GM23338 (cell line): ENCODE measurements around the gene ATP5MC2. TPM values are rescaled to one million over a fixed set of nuclear protein-coding genes. Genes with fewer than 3 reads are reported as not detected.

Experiments
- ATAC-seq: fragments of 200-7000 bp; cut with Tn5 transposase; 3 replicates; pipeline ENCODE4 v1.9.1; 2020
- DNase-seq: peaks from one replicate; pipeline ENCODE4 v3.0.0-alpha.2; 2015; ENCODE audit warnings: low spot score
- H2AFZ ChIP-seq: fragments of 200-600 bp; sonication (generic); 2 replicates; pipeline ENCODE4 v1.8.0; 2016; ENCODE audit warnings: antibody characterized with exemption, mild to moderate bottlenecking, moderate library complexity
- H3F3A ChIP-seq: fragments of 200-600 bp; sonication (generic); replicated peaks from 2 replicates; pipeline ENCODE4 v1.8.0; 2017; ENCODE audit warnings: antibody characterized with exemption, mixed run types, low read depth
- H3K27ac ChIP-seq: fragments of 200-600 bp; sonication (generic); 2 replicates; pipeline ENCODE4 v1.6.1; 2016; ENCODE audit warnings: low read depth
- H3K27me3 ChIP-seq: fragments of 200-600 bp; sonication (generic); 2 replicates; pipeline ENCODE4 v1.8.0; 2016; ENCODE audit warnings: mild to moderate bottlenecking, mixed run types, moderate library complexity; ENCODE audit not compliant: insufficient read depth
- H3K36me3 ChIP-seq: fragments of 200-600 bp; sonication (generic); 2 replicates; pipeline ENCODE4 v1.8.0; 2016; ENCODE audit warnings: mild to moderate bottlenecking; ENCODE audit not compliant: insufficient read depth
- H3K4me1 ChIP-seq: fragments of 200-600 bp; sonication (generic); 2 replicates; pipeline ENCODE4 v1.8.0; 2016; ENCODE audit warnings: mild to moderate bottlenecking, moderate library complexity; ENCODE audit not compliant: insufficient read depth
- H3K4me2 ChIP-seq: fragments of 200-600 bp; sonication (generic); 2 replicates; pipeline ENCODE4 v1.7.1; 2017; ENCODE audit warnings: mixed run types
- H3K4me3 ChIP-seq: fragments of 200-600 bp; sonication (generic); 2 replicates; pipeline ENCODE4 v1.6.1; 2016; ENCODE audit warnings: mixed run types
- H3K79me2 ChIP-seq: fragments of 200-600 bp; sonication (generic); replicated peaks from 2 replicates; pipeline ENCODE4 v1.8.0; 2017; ENCODE audit warnings: mild to moderate bottlenecking; ENCODE audit not compliant: insufficient read depth
- H3K9me2 ChIP-seq: fragments of 200-600 bp; sonication (generic); 2 replicates; pipeline ENCODE4 v1.8.0; 2017; ENCODE audit not compliant: insufficient read depth
- H4K20me1 ChIP-seq: fragments of 200-600 bp; sonication (generic); replicated peaks from 2 replicates; pipeline ENCODE4 v1.8.0; 2017; ENCODE audit warnings: mild to moderate bottlenecking; ENCODE audit not compliant: insufficient read depth
- H3K27ac Mint-ChIP-seq: 2 replicates; pipeline ENCODE4 v1.8.0; 2020; ENCODE audit warnings: inconsistent platforms, mild to moderate bottlenecking, moderate library complexity, mixed read lengths
- H3K27me3 Mint-ChIP-seq: 3 replicates; pipeline ENCODE4 v1.8.0; 2022; ENCODE audit warnings: low read depth, mild to moderate bottlenecking, moderate library complexity, mixed read lengths, inconsistent platforms; ENCODE audit not compliant: insufficient read depth, poor library complexity
- H3K36me3 Mint-ChIP-seq: 3 replicates; pipeline ENCODE4 v1.8.0; 2021; ENCODE audit warnings: low read depth, mild to moderate bottlenecking, inconsistent platforms, moderate library complexity, mixed read lengths
- H3K4me1 Mint-ChIP-seq: 3 replicates; pipeline ENCODE4 v1.8.0; 2020; ENCODE audit warnings: mild to moderate bottlenecking, inconsistent platforms, mixed read lengths
- H3K4me3 Mint-ChIP-seq: 3 replicates; pipeline ENCODE4 v1.8.0; 2021; ENCODE audit warnings: moderate library complexity, mild to moderate bottlenecking, inconsistent platforms, mixed read lengths
- H3K9me3 Mint-ChIP-seq: 3 replicates; pipeline ENCODE4 v1.8.0; 2020; ENCODE audit warnings: moderate library complexity, mild to moderate bottlenecking, inconsistent platforms, mixed read lengths
- ETS1 ChIP-seq: IDR thresholded peaks from 2 replicates; pipeline ENCODE4 v1.6.1; 2016; ENCODE audit warnings: antibody characterized with exemption
- NANOG ChIP-seq: IDR thresholded peaks from 2 replicates; pipeline ENCODE4 v1.6.1; 2016; ENCODE audit warnings: antibody characterized with exemption, borderline replicate concordance
- ZNF114 ChIP-seq: fragments of 250-450 bp; sonication (Bioruptor Pico); IDR thresholded peaks from 2 replicates; pipeline ENCODE4 v1.5.0; 2020; ENCODE audit warnings: mild to moderate bottlenecking, moderate library complexity
- ZNF331 ChIP-seq: fragments of 250-450 bp; sonication (Bioruptor Pico); IDR thresholded peaks from 2 replicates; pipeline ENCODE4 v1.5.0; 2020; ENCODE audit warnings: low read depth, mild to moderate bottlenecking, moderate library complexity
- ZNF462 ChIP-seq: fragments of 250-450 bp; sonication (Bioruptor Pico); IDR thresholded peaks from 2 replicates; pipeline ENCODE4 v1.5.0; 2020; ENCODE audit warnings: mild to moderate bottlenecking, moderate library complexity
- polyA plus RNA-seq: library from polyadenylated mRNA; unstranded; fragments of >200 nt; fragmentation: Nextera tagmentation; extraction: Ambion mirVana; gene quantifications from 2 replicates; pipeline ENCODE4 v1.2.1, GENCODE V29; 2016
- total RNA-seq: library from RNA; depleted of rRNA; stranded (reverse); fragments of >200 nt; shearing (Covaris generic); gene quantifications from 2 replicates; pipeline ENCODE4 v1.2.3, GENCODE V29; 2014

ATP5MC2 gene
- total and polyA plus RNA-seq, 2 experiments from 2014 or later = 362 to 821 TPM

GRCh38 chr12:53659571-53659981 lies 16.3 kb downstream of the ATP5MC2 start:
- Mint-ChIP-seq H3K27ac (peak overlapping the region; percentile 74; the same call in 1 of the 2 replicates), H3K4me3 (no peak overlapping the region), H3K27me3 (peaks cover 9% of the 10 kb centered on the region), H3K36me3 (peaks cover 25% of the 10 kb centered on the region), H3K9me3 (no peaks in the 10 kb centered on the region), H3K4me1 (peaks cover 18% of the 10 kb centered on the region)
- peaks cover 11% of the 10 kb centered on the region for H3F3A ChIP-seq
- H3K4me2 ChIP-seq = 0 out of 2 replicates have a peak overlapping the region, but pooled peaks have one; percentile 44
- H4K20me1 ChIP-seq = no peaks in the 10 kb centered on the region
- no peaks in the 10 kb centered on the region for H3K27me3 ChIP-seq
- H2AFZ ChIP-seq = no peak overlapping the region
- no peak overlapping the region for H3K4me3 ChIP-seq
- DNase-seq = no peak
- H3K27ac ChIP-seq = peak overlapping the region; percentile 88
- peaks cover 10% of the 10 kb centered on the region for H3K36me3 ChIP-seq
- no peak for TF ChIP-seq ETS1
- no peak for TF ChIP-seq NANOG
- TF ChIP-seq ZNF114 (CRISPR knock-in tag) = no peak
- H3K9me2 ChIP-seq = no peaks in the 10 kb centered on the region
- peaks cover 6% of the 10 kb centered on the region for H3K4me1 ChIP-seq
- no peak for ATAC-seq
- H3K79me2 ChIP-seq = no peaks in the 10 kb centered on the region

GRCh38 chr12:53659011-53659551 lies 16.8 kb downstream of the ATP5MC2 start:
- Histone ChIP-seq H3K27ac (peak overlapping the region; percentile 88), H2AFZ (no peak overlapping the region), H3F3A (peaks cover 8% of the 10 kb centered on the region), H3K79me2 (no peaks in the 10 kb centered on the region), H3K36me3 (peaks cover 7% of the 10 kb centered on the region; the same call in 1 of the 2 replicates), H3K4me3 (no peak overlapping the region), H4K20me1 (no peaks in the 10 kb centered on the region), H3K4me2 (peak overlapping the region; percentile 44; the same call in 1 of the 2 replicates), H3K9me2 (no peaks in the 10 kb centered on the region), H3K27me3 (no peaks in the 10 kb centered on the region), H3K4me1 (peaks cover 6% of the 10 kb centered on the region)
- Mint-ChIP-seq H3K4me1 (peaks cover 18% of the 10 kb centered on the region), H3K27ac (peak overlapping the region; percentile 74), H3K9me3 (no peaks in the 10 kb centered on the region), H3K36me3 (peaks cover 21% of the 10 kb centered on the region), H3K4me3 (no peak overlapping the region), H3K27me3 (peaks cover 8% of the 10 kb centered on the region)
- ATAC-seq (peak; percentile 97), DNase-seq (peak; percentile 49)
- TF ChIP-seq ZNF331 (CRISPR knock-in tag) = no peak
- no peak for TF ChIP-seq ETS1
- TF ChIP-seq ZNF462 (CRISPR knock-in tag) = no peak
- TF ChIP-seq ZNF114 (CRISPR knock-in tag) = no peak
